Caco-2 (cell line): Measurements from ENCODE around the gene PAX5. TPM values are rescaled to one million over a fixed set of nuclear protein-coding genes. Genes with fewer than 3 reads are reported as not detected.

ENCODE experiments used
- BruUV-seq: library from RNA; stranded (reverse); fragments of 400-500 nt; replicated peaks from 2 replicates; lab custom pipeline; 2021; lab: Mats Ljungman, UMichigan
- CTCF ChIA-PET: fragments of 300-600 bp; sonication (Branson Sonifier 250); formaldehyde crosslinking; loops from one replicate; lab custom pipeline; 2022; ENCODE audit warnings: antibody characterized with exemption; lab: Charles Lee
- POLR2A ChIA-PET: fragments of 300-600 bp; sonication (Branson Sonifier 250); formaldehyde crosslinking; loops from one replicate; lab custom pipeline; 2022; ENCODE audit warnings: antibody characterized with exemption; lab: Charles Lee
- DNase-seq, 2 experiments: peaks; one replicate each; pipeline versions ENCODE4 v3.0.0 to v3.0.0-alpha.2; 2020 to 2022
- H3K27me3 ChIP-seq: replicated peaks from 2 replicates; pipeline ENCODE4 v1.6.0; 2011; ENCODE audit warnings: low read length; ENCODE audit not compliant: control insufficient read depth, insufficient read depth
- H3K36me3 ChIP-seq: 2 replicates; pipeline ENCODE4 v1.5.1; 2011; ENCODE audit warnings: low read length; ENCODE audit not compliant: control insufficient read depth, insufficient read depth
- H3K4me1 ChIP-seq: fragments of 250-450 bp; sonication (Bioruptor Pico); 2 replicates; pipeline ENCODE4 v1.5.1; 2020; ENCODE audit warnings: mild to moderate bottlenecking
- H3K4me3 ChIP-seq: 2 replicates; pipeline ENCODE4 v1.5.1; 2011; ENCODE audit warnings: low read depth, mild to moderate bottlenecking, control low read depth, low read length
- H3K9me3 ChIP-seq: fragments of 250-450 bp; sonication (Bioruptor Pico); 2 replicates; pipeline ENCODE4 v1.5.1; 2020; ENCODE audit warnings: mild to moderate bottlenecking, moderate library complexity
- H3K27ac Mint-ChIP-seq: one replicate; pipeline ENCODE4 v1.8.0; 2022; ENCODE audit warnings: mixed read lengths; ENCODE audit not compliant: unreplicated experiment
- H3K27me3 Mint-ChIP-seq: one replicate; pipeline ENCODE4 v1.8.0; 2022; ENCODE audit warnings: mixed read lengths; ENCODE audit not compliant: insufficient read depth, unreplicated experiment
- H3K36me3 Mint-ChIP-seq: one replicate; pipeline ENCODE4 v1.8.0; 2022; ENCODE audit warnings: mild to moderate bottlenecking, mixed read lengths; ENCODE audit not compliant: insufficient read depth, unreplicated experiment
- H3K4me1 Mint-ChIP-seq: one replicate; pipeline ENCODE4 v1.8.0; 2022; ENCODE audit warnings: low read depth, mixed read lengths; ENCODE audit not compliant: unreplicated experiment
- H3K4me3 Mint-ChIP-seq: one replicate; pipeline ENCODE4 v1.8.0; 2022; ENCODE audit warnings: mild to moderate bottlenecking, moderate library complexity, mixed read lengths; ENCODE audit not compliant: unreplicated experiment
- H3K9me3 Mint-ChIP-seq: one replicate; pipeline ENCODE4 v1.8.0; 2022; ENCODE audit warnings: mixed read lengths; ENCODE audit not compliant: unreplicated experiment
- CTCF ChIP-seq, 2 experiments: fragments of 200-600 bp in 1 of 2; IDR thresholded peaks; 1 replicate in 1 of 2; 2 replicates in 1 of 2; pipeline versions ENCODE4 v1.5.1 to v1.8.0; 2011 to 2022; ENCODE audit warnings: antibody characterized with exemption in 1 of 2, control low read depth in 1 of 2, inconsistent platforms in 1 of 2, low read depth in 1 of 2, low read length in 1 of 2, mild to moderate bottlenecking in 1 of 2, moderate library complexity in 1 of 2; ENCODE audit not compliant: insufficient read depth in 1 of 2, severe bottlenecking in 1 of 2, unreplicated experiment in 1 of 2
- intact Hi-C: fragments of 100-400 bp; cut with micrococcal nuclease; formaldehyde crosslinking; loops from one replicate; pipeline ENCODE4 v1.10.0; 2022; ENCODE audit not compliant: unreplicated experiment
- total RNA-seq: library from RNA; stranded (reverse); gene quantifications from 2 replicates; pipeline ENCODE4 v1.2.3, GENCODE V29; 2022

The PAX5 gene
- total RNA-seq, 1 experiment from 2014 or later: not detected

- Histone ChIP-seq H3K4me1 (peaks cover 12% of the 10 kb centered on the region), H3K27me3 (no peaks in the 10 kb centered on the region), H3K4me3 (no peak overlapping the region), H3K9me3 (no peaks in the 10 kb centered on the region), H3K36me3 (no peaks in the 10 kb centered on the region)
- H3K4me1 Mint-ChIP-seq: peaks cover 6% of the 10 kb centered on the region
- no peak overlapping the region for H3K27ac Mint-ChIP-seq
- intact Hi-C loops: no loop called here
- no peaks in the 10 kb centered on the region for H3K36me3 Mint-ChIP-seq
- POLR2A ChIA-PET: no interaction called here
- DNase-seq: peak; percentile 22 to 26
- H3K9me3 Mint-ChIP-seq: no peaks in the 10 kb centered on the region
- BruUV-seq: no TSS peak
- CTCF ChIA-PET: no interaction called here
- H3K27me3 Mint-ChIP-seq: no peaks in the 10 kb centered on the region
- TF ChIP-seq CTCF (IDR thresholded peaks at IDR 0.05; ENCODE audit: insufficient read depth in 1 of 2, low read depth in 1 of 2, low read length in 1 of 2, severe bottlenecking in 1 of 2, unreplicated experiment in 1 of 2): peak in 1 of 2 experiments; percentile 33
- H3K4me3 Mint-ChIP-seq: no peak overlapping the region
Measured at GRCh38 chr9:36833954-36834353, 200.1 kb downstream of the PAX5 start.

DNA sequence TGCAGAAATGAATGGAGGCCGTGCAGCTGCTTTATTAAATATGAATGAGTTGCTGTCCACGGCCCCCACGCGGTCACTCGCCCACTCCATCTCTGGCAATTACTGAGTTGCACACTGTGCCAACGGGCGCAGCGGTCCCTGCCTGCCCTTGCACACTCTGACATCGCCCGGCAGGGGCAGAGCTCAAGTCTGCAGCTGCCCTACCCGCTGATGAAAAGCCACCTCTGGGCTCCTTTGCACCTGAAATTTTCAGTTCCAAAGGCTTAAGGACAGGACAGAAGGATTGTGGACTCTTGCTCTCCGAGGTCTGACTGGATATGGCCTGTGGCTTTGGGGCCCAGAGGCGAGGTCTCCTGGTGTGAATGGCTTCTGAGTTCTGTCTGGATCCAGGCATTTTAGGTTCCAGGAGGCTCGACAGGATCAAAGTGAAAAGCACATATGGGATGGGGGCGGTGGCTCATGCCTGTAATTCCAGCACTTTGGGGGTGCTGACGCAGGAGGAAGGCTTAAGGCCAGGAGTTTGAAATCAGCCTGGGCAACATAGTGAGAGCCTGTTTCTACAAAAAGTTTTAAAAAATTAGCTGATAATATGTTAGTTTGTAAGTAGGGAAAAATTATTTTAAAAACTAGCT, 201.8 kb downstream of the PAX5 start:
- POLR2A ChIA-PET: no interaction called here
- no TSS peak for BruUV-seq
- no peak for TF ChIP-seq CTCF (IDR thresholded peaks at IDR 0.05; ENCODE audit: insufficient read depth in 1 of 2, low read depth in 1 of 2, low read length in 1 of 2, severe bottlenecking in 1 of 2, unreplicated experiment in 1 of 2)
- Mint-ChIP-seq H3K4me1 (peaks cover 6% of the 10 kb centered on the region), H3K27ac (no peak overlapping the region), H3K4me3 (no peak overlapping the region), H3K36me3 (no peaks in the 10 kb centered on the region), H3K27me3 (no peaks in the 10 kb centered on the region), H3K9me3 (no peaks in the 10 kb centered on the region)
- CTCF ChIA-PET: no interaction called here
- no peaks in the 10 kb centered on the region for H3K36me3 ChIP-seq
- intact Hi-C loops: no loop called here
- H3K4me1 ChIP-seq: peaks cover 7% of the 10 kb centered on the region
- DNase-seq: peak in 1 of 2 experiments; percentile 21
- H3K4me3 ChIP-seq: no peak overlapping the region
- no peaks in the 10 kb centered on the region for H3K27me3 ChIP-seq
- H3K9me3 ChIP-seq: no peaks in the 10 kb centered on the region

- Histone ChIP-seq H3K4me3 (no peak overlapping the region), H3K36me3 (no peaks in the 10 kb centered on the region), H3K27me3 (no peaks in the 10 kb centered on the region), H3K9me3 (no peaks in the 10 kb centered on the region), H3K4me1 (peaks cover 9% of the 10 kb centered on the region)
- no TSS peak for BruUV-seq
- no peak overlapping the region for H3K4me3 Mint-ChIP-seq
- H3K27me3 Mint-ChIP-seq: no peaks in the 10 kb centered on the region
- peak in 1 of 2 experiments; percentile 31 for DNase-seq
- H3K9me3 Mint-ChIP-seq: no peaks in the 10 kb centered on the region
- no peaks in the 10 kb centered on the region for H3K36me3 Mint-ChIP-seq
- ChIA-PET CTCF (no interaction called here), POLR2A (no interaction called here)
- intact Hi-C loops: no loop called here
- peaks cover 6% of the 10 kb centered on the region for H3K4me1 Mint-ChIP-seq
- TF ChIP-seq CTCF (IDR thresholded peaks at IDR 0.05; ENCODE audit: insufficient read depth in 1 of 2, low read depth in 1 of 2, low read length in 1 of 2, severe bottlenecking in 1 of 2, unreplicated experiment in 1 of 2): no peak
- H3K27ac Mint-ChIP-seq: no peak overlapping the region
Measured at GRCh38 chr9:36831381-36832161, 202.5 kb downstream of the PAX5 start.
